GM08714 (cell line): ENCODE measurements around the gene GLI2.
A peak's percentile ranks its signal among the peaks of the same experiment; 100 is the strongest.

Source experiments
- H3K4me3 ChIP-seq: fragments of 200-500 bp; sonication (Bioruptor generic); 2 replicates; pipeline ENCODE4 v1.5.1; 2014; ENCODE audit warnings: mild to moderate bottlenecking, low read length, inconsistent platforms
- ZNF274 ChIP-seq: IDR thresholded peaks from 2 replicates; pipeline ENCODE4 v1.6.1; 2012; ENCODE audit warnings: mild to moderate bottlenecking, low read depth, low read length

Gene GLI2

GRCh38 chr2:120735746-120736170 is at the start of gene GLI2:
GLI2 (plus strand) TSS chr2:120735868; CDS start chr2:120797321, 61,453 bp downstream.
- no peak for TF ChIP-seq ZNF274
- peak within 1 kb of the TSS; percentile 16; the same call in 1 of the 2 replicates for H3K4me3 ChIP-seq

DNA sequence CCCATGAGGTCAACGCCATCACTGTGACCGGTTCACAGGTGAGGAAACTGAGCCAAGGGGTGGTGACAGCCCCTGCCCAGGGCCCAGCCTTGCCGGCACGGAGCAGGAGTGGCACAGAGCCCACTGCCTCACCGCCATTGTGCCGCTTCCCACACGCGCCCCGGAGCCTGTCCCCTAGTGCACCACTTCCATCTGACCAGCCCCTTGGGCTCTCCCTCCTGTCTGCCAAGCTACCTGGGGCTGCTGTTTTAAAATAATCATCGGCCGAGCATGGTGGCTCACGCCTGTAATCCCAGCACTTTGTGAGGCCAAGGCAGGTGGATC is 49.7 kb upstream of the GLI2 start:
- no peak for TF ChIP-seq ZNF274
- H3K4me3 ChIP-seq, result no peak overlapping the region

DNA sequence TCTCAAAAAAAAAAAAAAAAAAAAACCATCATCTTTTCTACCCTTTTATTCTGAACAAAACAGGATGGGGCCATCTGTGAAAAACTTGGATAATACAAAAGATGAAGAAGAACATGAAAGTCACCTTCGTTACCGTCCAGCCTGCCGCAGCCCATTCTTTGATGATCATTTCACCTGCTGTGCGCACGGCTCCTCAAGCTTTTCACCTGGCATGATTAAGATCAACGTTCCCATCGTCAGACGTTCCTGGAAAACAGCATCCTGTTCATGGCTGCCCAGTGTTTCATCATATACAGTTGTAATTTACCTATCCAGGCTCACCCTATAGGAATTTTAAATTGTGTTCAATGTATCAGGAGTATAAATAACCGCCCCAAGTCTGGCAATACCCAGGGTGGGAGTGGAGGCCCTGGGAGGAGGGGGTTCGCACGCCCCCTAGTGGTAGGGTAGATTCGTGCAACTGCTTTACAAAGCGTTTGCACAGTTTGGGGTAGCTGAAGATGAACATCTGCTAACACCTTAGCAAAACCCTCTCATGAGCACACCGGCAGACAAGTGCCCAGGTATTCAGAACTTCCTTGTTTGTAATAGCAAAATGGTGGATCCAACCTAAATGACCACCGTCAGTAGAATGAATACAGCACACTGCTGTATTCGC is 49.0 kb upstream of the GLI2 start:
- H3K4me3 ChIP-seq, result no peak overlapping the region
- TF ChIP-seq ZNF274, result no peak

DNA sequence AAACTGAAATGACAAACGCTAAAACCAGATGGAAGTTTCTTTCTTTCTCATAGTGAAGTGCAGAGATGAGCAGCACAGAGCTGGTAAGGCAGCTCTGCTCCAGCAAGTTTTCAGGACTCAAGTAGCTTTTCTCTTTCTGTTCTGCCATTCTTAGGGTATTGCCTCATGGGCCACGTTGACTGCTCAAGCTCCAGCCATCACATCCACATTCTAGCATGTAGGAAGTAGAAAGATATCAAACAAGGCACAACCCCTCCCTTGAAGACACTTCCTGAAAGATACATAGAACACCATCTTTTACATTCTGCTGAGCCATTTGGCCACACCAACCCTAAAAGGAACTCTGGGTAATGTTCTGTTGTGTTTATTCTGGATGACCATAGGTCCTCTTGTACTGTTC is 48.5 kb upstream of the GLI2 start:
- TF ChIP-seq ZNF274, result no peak
- H3K4me3 ChIP-seq, result no peak overlapping the region

DNA sequence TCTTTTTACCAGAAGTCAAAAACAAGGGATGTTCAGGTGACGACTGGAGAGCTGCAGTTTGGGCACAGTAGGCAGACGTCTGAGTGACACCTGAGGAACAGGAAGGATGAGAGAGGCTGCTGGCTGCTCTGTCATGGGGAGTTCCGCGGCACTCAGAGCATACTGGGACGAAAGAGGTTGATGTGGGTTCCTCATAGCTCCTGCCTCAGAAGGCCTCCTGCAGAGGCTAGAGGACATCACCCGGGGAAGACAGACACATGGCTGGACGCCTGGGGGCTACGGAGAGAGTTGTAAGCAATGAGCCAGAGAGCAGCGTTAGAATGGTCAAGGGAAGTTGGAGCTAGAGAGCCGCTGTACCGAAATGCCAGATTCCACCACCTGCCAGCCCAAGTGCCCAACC is 45.1 kb upstream of the GLI2 start:
- H3K4me3 ChIP-seq, result no peak overlapping the region
- no peak for TF ChIP-seq ZNF274

- H3K4me3 ChIP-seq, result no peak overlapping the region
- no peak for TF ChIP-seq ZNF274
Observed at GRCh38 chr2:120691410-120691809, 44.3 kb upstream of the GLI2 start.

DNA sequence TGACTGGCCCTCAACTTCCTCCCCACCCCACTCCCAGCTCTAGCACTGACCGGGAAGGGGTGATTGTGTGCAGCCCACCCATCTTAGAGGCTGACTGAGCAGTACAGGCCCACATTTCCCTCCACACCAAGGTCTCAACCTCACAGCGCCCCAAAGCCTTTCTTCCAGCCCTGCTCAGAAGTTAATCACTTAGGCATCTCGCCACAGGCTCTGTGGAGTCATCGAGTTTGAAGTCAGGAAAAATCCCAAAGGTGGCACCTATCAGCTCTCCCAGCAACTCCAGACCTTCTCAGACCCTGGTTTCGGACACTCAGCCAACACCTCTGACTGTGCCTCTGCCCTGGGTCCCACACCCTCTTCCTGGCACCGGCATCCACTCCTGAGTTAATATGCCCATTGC is 43.0 kb upstream of the GLI2 start:
- TF ChIP-seq ZNF274, result no peak

DNA sequence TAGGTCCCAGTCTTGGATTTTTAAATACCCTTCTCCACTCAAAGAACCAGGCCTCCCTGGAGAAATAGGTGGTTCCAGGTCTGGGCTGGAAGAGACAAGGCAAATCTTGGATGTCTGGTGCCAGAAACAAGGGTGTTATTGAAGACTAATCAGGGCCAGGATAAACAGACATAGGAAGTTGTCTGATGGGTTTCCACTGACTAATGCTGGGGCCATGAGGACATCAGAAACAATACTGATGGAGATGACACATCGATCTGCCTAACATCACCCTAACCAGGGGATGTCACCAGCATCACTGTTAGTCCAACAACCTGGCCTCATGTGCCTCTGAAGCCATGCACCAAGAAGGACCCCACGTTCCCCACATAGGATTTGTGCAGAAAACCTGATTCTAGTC is 42.5 kb upstream of the GLI2 start:
- TF ChIP-seq ZNF274, result no peak
- H3K4me3 ChIP-seq, result no peak overlapping the region

More for the DNA sequence above, 43.0 kb upstream of the GLI2 start:
- no peak overlapping the region for H3K4me3 ChIP-seq

- no peak for TF ChIP-seq ZNF274
- H3K4me3 ChIP-seq, result no peak overlapping the region
Observed at GRCh38 chr2:120694034-120694433, 41.6 kb upstream of the GLI2 start.

DNA sequence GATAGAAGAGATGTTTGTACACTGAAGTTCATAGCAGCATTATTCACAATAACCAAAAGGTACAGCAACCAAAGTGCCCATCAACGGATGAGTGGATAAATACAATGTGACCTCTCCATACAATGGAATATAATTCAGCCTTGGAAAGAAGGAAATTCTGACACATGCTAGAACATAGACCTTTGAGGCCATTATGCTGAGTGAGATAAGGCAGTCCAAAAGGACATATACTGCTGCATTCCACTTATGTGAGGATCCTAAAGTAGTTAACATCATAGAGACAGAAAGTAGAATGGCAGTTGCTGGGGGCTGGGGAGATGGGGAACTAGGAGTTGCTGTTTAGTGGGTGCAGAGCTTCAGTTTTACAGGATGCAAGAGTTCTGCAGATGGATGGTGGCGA is 38.2 kb upstream of the GLI2 start:
- no peak overlapping the region for H3K4me3 ChIP-seq
- TF ChIP-seq ZNF274, result no peak

DNA sequence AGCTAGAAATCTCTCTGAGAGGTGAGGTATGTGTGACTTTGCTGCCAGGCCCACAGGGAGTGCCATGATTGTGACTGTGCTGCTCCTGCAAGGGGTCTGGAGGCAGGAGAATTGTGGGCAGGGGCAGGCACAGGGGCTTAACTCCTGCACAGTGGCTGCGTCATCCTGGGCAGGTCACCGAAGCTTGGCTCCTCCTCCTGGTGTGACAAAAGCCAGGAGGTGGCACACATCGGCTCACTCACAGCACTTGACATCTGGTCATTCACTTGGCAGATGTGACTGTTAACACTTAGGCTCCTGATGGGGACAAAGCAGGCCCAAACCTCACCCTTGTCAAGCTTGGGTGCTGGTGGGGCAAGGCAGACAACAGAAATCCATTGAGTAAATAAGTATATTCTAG is 36.4 kb upstream of the GLI2 start:
- no peak for TF ChIP-seq ZNF274
- H3K4me3 ChIP-seq, result no peak overlapping the region

- H3K4me3 ChIP-seq, result no peak overlapping the region
- no peak for TF ChIP-seq ZNF274
Observed at GRCh38 chr2:120700659-120701058, 35.0 kb upstream of the GLI2 start.

DNA sequence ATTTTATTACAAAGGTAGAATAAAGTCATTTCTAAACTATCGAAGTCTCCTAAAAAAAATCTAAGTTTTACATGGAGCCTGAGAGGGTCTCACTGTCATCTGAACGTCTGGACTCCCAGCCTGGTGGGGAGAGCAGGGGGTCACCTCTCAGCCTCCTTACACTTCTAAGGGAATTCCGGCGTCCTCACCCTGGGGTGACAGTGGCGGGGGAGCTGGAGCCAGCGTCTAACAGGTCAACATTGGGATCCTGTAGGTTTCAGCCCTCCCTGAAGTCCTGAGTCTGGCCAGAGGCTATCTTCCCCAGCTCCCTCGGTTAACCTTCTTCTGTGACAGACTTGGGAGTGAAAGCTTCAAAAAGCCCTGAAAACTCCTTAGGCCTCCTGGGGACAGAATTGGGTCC is 34.6 kb upstream of the GLI2 start:
- TF ChIP-seq ZNF274, result no peak
- no peak overlapping the region for H3K4me3 ChIP-seq

- H3K4me3 ChIP-seq, result no peak overlapping the region
- TF ChIP-seq ZNF274, result no peak
Observed at GRCh38 chr2:120701499-120701898, 34.2 kb upstream of the GLI2 start.

DNA sequence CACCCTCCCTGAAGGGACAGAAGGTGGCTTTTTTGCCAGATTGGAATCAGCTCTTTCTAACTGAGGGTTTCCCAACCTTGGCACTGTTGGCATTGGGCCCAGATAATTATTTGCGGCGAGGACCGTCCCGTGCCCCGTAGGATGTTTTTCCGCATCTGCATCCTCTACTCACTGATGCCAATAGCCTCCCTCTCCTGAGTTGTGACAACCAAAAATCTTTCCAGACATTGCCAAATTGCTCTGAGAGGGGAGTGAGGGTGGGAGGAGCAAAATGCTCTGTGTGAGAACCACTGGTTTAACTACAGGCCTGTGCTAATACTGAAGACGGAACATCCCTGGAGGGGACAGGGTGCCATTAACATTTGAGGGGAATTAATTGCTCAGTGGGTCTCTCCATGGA is 33.6 kb upstream of the GLI2 start:
- no peak overlapping the region for H3K4me3 ChIP-seq
- TF ChIP-seq ZNF274, result no peak

DNA sequence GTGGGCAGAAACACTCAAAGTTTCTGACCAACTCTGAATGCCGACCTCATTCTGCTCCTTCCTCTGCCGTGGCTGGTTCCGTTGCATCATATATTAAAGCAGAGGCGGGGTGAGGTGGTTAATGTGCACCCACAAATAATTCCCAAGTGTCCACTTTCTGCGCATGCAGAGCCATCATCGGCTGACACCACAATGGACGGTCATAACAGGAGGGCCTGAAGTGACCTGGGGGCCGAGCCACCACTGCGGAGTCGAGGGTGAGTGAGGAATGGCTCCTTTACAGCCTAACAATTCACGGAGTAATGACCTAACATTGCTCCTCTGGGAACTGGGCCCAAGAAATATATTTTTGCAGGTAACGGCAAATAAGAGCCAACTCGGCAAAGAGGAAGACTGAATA is 32.9 kb upstream of the GLI2 start:
- no peak overlapping the region for H3K4me3 ChIP-seq

DNA sequence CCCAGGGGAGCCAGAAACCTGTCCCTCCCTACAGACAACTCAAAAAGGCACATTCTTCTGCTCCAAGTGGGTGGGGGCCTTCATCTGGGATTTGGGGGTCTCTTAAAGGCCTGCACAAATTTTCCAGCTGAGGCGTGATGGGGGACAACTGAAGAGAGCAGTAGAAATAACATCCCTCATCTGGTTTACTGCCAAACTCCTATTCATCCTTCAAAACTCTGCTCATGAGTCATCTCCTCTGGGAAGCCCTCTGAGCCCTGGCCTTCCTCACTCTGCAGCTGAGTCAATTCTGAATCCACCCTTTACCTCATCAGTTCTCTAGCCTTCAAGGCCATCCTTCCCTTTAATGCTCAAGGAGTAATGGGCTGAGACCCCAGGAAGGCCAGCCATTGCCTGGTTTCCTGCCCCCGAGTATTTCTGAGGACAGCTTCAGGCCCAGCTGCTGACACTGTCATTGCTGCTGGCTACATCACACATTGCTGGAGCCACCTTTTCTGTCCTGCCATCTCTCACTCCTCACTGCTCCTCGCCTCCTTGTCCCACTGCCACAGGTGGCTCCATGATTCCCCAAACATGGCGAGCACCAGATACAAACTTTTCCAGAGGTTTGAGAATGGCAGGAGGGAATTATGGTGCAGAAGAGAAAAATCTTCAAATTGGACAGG is 32.2 kb upstream of the GLI2 start:
- no peak for TF ChIP-seq ZNF274
- no peak overlapping the region for H3K4me3 ChIP-seq

More for the DNA sequence above, 32.9 kb upstream of the GLI2 start:
- TF ChIP-seq ZNF274, result no peak
